AG04449 (cell line): ENCODE results near the gene AMDHD2.

ENCODE experiments used
- CTCF ChIA-PET: fragments of 350-600 bp; formaldehyde crosslinking; extraction: SDS; loops from one replicate; lab custom pipeline; 2021; ENCODE audit warnings: antibody characterized with exemption; lab: Yijun Ruan, JAX
- POLR2A ChIA-PET: fragments of 400-600, 350-600 bp; formaldehyde crosslinking; extraction: SDS; loops from one replicate; lab custom pipeline; 2020; ENCODE audit warnings: antibody characterized with exemption, inconsistent platforms; lab: Yijun Ruan, JAX
- DNase-seq: peaks from one replicate; pipeline ENCODE4 v3.0.0-alpha.2; 2010; ENCODE audit warnings: low read depth, low spot score
- H3K4me3 ChIP-seq: 2 replicates; pipeline ENCODE4 v1.5.1; 2011; ENCODE audit warnings: low read depth, mild to moderate bottlenecking, control low read depth, low read length
- TF ChIP-seq, protein P1 (sequence below): IDR thresholded peaks from one replicate; pipeline ENCODE4 v1.5.1; 2011; ENCODE audit warnings: mild to moderate bottlenecking, moderate library complexity, low read length, control low read depth, inconsistent platforms; ENCODE audit not compliant: insufficient read depth; ENCODE audit errors: missing control alignments

Gene AMDHD2

DNA sequence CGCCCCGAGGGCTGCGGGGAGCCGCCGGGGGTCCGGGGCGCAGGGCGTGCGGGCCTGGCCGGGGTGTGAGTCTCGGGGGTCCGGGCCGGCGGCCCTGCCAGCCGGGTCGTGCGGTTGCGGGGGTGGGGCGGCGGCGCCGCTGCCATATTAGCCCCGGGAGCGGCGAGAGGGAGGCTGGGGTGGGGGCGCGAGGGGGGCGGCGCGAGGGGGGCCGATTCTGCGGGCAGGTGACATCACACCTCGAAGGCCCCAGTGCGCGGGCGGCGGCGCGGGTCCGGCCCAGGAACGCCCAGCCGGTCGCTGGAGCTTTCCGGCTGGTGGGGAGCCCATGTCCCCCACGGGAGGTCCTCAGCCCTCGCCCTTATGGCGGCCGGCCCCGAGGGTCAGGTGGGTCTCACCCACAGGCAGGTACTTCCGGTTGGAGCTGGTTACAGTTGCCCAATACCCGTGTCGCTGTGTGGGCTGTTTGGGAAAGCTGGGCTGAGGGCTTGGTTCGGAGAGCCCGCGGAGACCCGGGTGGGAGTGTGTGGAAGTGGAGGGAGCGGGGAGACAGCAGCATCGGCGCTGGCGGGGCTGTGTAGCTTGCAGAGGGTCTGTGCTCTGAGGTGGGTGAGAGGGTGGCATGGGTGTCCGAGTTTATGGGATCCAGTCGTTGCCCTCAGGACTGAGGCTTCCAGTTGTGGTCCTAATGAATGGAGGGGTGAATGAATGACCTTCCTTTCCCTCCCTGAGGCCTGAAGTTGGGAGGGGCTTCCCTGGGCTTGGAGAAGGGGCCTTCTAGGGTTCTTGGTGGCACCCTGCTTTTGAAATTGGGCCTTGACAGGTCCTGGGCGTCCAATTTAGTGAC, 5.6 kb upstream of the AMDHD2 start:
- H3K4me3 ChIP-seq, result peak overlapping the region; percentile 83
- no peak for DNase-seq
- ChIA-PET POLR2A (interaction anchor here (0.9 to 1.1 kb wide), 2 partner anchors 19 to 126 kb away, joined by 3 read pairs; no protein-coding TSS in a partner anchor), CTCF (interaction anchor here (1.1 to 2.6 kb wide), 4 partner anchors 11 to 263 kb away, joined by 3 to 18 read pairs (median 3); partner anchors contain the start of gene ECI1)
- TF ChIP-seq, protein P1, sequence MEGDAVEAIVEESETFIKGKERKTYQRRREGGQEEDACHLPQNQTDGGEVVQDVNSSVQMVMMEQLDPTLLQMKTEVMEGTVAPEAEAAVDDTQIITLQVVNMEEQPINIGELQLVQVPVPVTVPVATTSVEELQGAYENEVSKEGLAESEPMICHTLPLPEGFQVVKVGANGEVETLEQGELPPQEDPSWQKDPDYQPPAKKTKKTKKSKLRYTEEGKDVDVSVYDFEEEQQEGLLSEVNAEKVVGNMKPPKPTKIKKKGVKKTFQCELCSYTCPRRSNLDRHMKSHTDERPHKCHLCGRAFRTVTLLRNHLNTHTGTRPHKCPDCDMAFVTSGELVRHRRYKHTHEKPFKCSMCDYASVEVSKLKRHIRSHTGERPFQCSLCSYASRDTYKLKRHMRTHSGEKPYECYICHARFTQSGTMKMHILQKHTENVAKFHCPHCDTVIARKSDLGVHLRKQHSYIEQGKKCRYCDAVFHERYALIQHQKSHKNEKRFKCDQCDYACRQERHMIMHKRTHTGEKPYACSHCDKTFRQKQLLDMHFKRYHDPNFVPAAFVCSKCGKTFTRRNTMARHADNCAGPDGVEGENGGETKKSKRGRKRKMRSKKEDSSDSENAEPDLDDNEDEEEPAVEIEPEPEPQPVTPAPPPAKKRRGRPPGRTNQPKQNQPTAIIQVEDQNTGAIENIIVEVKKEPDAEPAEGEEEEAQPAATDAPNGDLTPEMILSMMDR, result no peak

GRCh38 chr16:2515180-2515851, 4.9 kb upstream of the AMDHD2 start:
- ChIA-PET POLR2A (no interaction called here), CTCF (interaction anchor here (1.0 to 2.6 kb wide), 3 partner anchors 12 to 175 kb away, joined by 3 to 18 read pairs (median 3); partner anchors contain the start of gene ABCA3)
- TF ChIP-seq, protein P1, result no peak
- no peak for DNase-seq
- peak overlapping the region; percentile 83 for H3K4me3 ChIP-seq

DNA sequence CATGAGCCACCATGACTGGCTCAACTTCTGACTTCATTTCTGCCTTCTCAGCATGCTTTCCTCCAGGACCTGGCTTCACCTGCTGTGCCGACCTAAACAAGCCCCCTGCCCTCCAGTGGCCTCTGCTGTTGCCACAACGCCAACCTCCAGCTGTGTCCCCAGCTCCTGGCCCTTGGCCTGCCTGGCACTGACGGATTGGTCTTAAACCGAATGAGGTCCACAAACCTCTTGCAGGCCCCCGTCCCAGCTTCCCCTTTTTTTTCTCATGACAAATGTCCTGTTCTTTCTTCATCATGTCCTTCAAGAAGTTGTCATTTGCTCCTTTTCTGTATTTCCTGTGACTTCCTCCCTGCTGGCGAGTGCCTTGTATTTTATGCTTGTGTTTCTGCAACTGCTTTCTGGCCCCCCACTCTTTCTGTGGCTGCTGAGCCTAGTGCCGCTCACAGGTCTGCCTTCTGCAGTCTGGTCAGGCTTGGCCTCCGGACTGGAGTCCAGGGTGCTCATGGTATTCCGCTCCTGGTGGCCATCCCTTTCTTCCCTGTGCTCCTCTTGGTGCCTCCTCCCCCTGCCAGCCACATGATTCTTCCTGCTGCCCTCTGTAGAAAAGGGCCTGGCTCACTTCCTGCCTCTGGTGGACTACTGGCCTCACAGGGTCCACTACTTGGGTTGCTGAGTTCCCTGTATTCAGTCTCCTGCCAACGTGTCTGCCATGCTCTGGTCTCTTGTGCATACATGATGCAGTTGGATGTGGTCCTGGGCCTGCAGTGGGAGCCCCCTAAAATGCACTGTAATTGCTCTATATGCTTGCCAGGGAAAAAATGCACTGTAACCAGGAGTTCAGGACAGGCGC, 3.6 kb upstream of the AMDHD2 start:
- TF ChIP-seq, protein P1, result no peak
- no peak for DNase-seq
- no peak overlapping the region; the same call in 1 of the 2 replicates for H3K4me3 ChIP-seq
- ChIA-PET CTCF (interaction anchor here (1.0 kb wide), 1 partner anchor 176 kb away, joined by 3 read pairs; the partner anchor contains the start of gene ABCA3), POLR2A (no interaction called here)

- ChIA-PET POLR2A (interaction anchor here (3.5 kb wide), 1 partner anchor 14 kb away, joined by 28 read pairs; the partner anchor contains the start of gene CEMP1), CTCF (interaction anchor here (1.4 to 2.1 kb wide), 2 partner anchors 11 to 13 kb away, joined by 4 read pairs; partner anchors contain the start of gene CEMP1)
- TF ChIP-seq, protein P1, result no peak
- no peak overlapping the region for H3K4me3 ChIP-seq
- DNase-seq, result no peak
These were observed 2.1 kb upstream of the AMDHD2 start for GRCh38 chr16:2517954-2518605.

DNA sequence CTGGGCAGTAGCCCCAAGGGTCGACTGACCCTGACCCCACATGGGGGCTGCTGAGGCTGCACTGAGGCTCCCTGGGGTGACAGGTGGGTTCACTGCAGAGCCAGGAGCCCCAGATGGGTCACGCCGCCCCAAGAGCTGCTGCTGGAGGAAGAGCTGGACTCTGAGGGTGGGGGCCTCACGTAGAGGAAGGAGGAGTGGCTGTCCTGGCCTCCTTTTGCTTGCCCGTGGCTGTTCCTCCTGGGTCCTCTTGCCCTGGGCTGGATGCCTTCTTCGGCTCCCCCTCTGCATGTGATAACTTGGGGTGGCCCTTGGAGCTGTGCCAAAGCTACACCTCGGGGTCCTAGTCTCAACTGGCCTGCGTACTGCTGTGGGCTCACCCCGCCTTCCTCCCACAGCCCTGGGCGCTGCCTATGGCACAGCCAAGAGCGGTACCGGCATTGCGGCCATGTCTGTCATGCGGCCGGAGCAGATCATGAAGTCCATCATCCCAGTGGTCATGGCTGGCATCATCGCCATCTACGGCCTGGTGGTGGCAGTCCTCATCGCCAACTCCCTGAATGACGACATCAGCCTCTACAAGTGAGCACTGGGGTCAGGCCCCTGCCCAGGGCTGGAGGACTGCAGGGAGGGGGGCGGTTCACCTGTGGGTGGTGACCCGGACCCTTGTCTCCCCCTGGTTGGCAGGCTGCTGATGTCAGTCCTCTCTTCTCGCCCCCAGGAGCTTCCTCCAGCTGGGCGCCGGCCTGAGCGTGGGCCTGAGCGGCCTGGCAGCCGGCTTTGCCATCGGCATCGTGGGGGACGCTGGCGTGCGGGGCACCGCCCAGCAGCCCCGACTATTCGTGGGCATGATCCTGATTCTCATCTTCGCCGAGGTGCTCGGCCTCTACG, 1.1 kb upstream of the AMDHD2 start:
- no peak overlapping the region for H3K4me3 ChIP-seq
- POLR2A ChIA-PET, result interaction anchor here (0.9 to 3.5 kb wide), 2 partner anchors 13 to 250 kb away, joined by 4 to 28 read pairs; partner anchors contain the start of gene CEMP1
- no peak for DNase-seq
- TF ChIP-seq, protein P1, result no peak
- CTCF ChIA-PET, result interaction anchor here (1.4 to 2.1 kb wide), 2 partner anchors 12 kb away, joined by 4 read pairs; partner anchors contain the start of gene CEMP1
